K562 (cell line): ENCODE results near the gene NR3C2. TPM values are rescaled to one million over a fixed set of nuclear protein-coding genes. Genes with fewer than 3 reads are reported as not detected.

Experiments used
- ATAC-seq: fragments of 200-7000 bp; cut with Tn5 transposase; 3 replicates; pipeline ENCODE4 v1.9.1; 2020; ENCODE audit warnings: moderate library complexity
- BruUV-seq: library from RNA; stranded (reverse); fragments of 400-500 nt; replicated peaks from 2 replicates; lab custom pipeline; 2021; lab: Mats Ljungman, UMichigan
- CTCF ChIA-PET: fragments of 300-600 bp; formaldehyde crosslinking; extraction: SDS; loops from one replicate; lab custom pipeline; 2021; ENCODE audit warnings: low intra/inter-chr PET ratio; lab: Yijun Ruan, JAX
- POLR2A ChIA-PET: fragments of 300-600, 350-650 bp; sonication (Branson Sonifier 250); formaldehyde crosslinking; extraction: SDS; loops from one replicate; lab custom pipeline; 2021; ENCODE audit warnings: antibody characterized with exemption, inconsistent platforms; lab: Yijun Ruan, JAX
- DNase-seq, 4 experiments: peaks; one replicate each; pipeline versions ENCODE4 v3.0.0 to v3.0.0-alpha.2; 2011 to 2018; ENCODE audit warnings: low spot score in 3 of 4, mixed read lengths in 3 of 4; ENCODE audit errors: extremely low read depth in 1 of 4
- FAIRE-seq: peaks from 2 replicates; lab custom pipeline; 2011; peaks lifted over from hg19 to GRCh38; lab: Jason Lieb, UNC
- H2AFZ ChIP-seq: 2 replicates; pipeline ENCODE4 v1.6.0; 2011; ENCODE audit warnings: low read depth, low read length, control low read depth, inconsistent platforms
- H3K27ac ChIP-seq: fragments of 200-600 bp; 3 replicates; pipeline ENCODE4 v1.8.0; 2011; ENCODE audit warnings: low read depth, mild to moderate bottlenecking, control low read depth, inconsistent platforms, low read length, moderate library complexity, mixed read lengths; ENCODE audit errors: extremely low read depth
- H3K27me3 ChIP-seq, 2 experiments: fragments of 300-600 bp in 1 of 2; 2 replicates in 1 of 2; 3 replicates in 1 of 2; pipeline versions ENCODE4 v1.6.0 to v1.8.0; 2011; ENCODE audit warnings: inconsistent platforms in 2 of 2, low read length in 2 of 2, mild to moderate bottlenecking in 1 of 2, mixed read lengths in 1 of 2, moderate library complexity in 1 of 2; ENCODE audit not compliant: control insufficient read depth in 2 of 2, insufficient read depth in 2 of 2
- H3K36me3 ChIP-seq: fragments of 300-600 bp; 3 replicates; pipeline ENCODE4 v1.8.0; 2011; ENCODE audit warnings: mild to moderate bottlenecking, low read length, inconsistent platforms; ENCODE audit not compliant: control insufficient read depth, insufficient read depth
- H3K4me1 ChIP-seq, 2 experiments: fragments of 200-600 bp in 1 of 2; replicated peaks in 1 of 2; 2 replicates in 1 of 2; 3 replicates in 1 of 2; pipeline versions ENCODE4 v1.5.1 to v1.8.0; 2011; ENCODE audit warnings: inconsistent platforms in 2 of 2, low read length in 2 of 2, mild to moderate bottlenecking in 1 of 2, mixed read lengths in 1 of 2, moderate library complexity in 1 of 2; ENCODE audit not compliant: control insufficient read depth in 2 of 2, insufficient read depth in 2 of 2
- H3K4me2 ChIP-seq: 2 replicates; pipeline ENCODE4 v1.6.1; 2011; ENCODE audit warnings: low read length, control low read depth, inconsistent platforms, mixed read lengths; ENCODE audit not compliant: insufficient read depth
- H3K4me3 ChIP-seq: fragments of 200-600 bp; sonication (generic), shearing (Covaris generic); 2 replicates; pipeline ENCODE4 v1.5.1; 2016; ENCODE audit warnings: control low read depth, inconsistent platforms
- H3K79me2 ChIP-seq: fragments of 200-600 bp; 3 replicates; pipeline ENCODE4 v1.8.0; 2011; ENCODE audit warnings: low read length, inconsistent platforms; ENCODE audit not compliant: control insufficient read depth, insufficient read depth
- H3K9ac ChIP-seq, 2 experiments: 2 replicates each; pipeline versions ENCODE4 v1.6.0 to v1.6.1; 2011; ENCODE audit warnings: low read depth in 2 of 2, low read length in 2 of 2, control low read depth in 1 of 2, inconsistent platforms in 1 of 2, mild to moderate bottlenecking in 1 of 2, mixed read lengths in 1 of 2; ENCODE audit not compliant: insufficient read depth in 1 of 2
- H3K9me1 ChIP-seq: one replicate; pipeline ENCODE4 v1.6.0; 2011; ENCODE audit warnings: inconsistent platforms, mild to moderate bottlenecking, low read length, moderate library complexity; ENCODE audit not compliant: control insufficient read depth, insufficient read depth
- H3K9me3 ChIP-seq: replicated peaks from 2 replicates; pipeline ENCODE4 v1.5.1; 2011; ENCODE audit warnings: low read depth, low read length, inconsistent platforms; ENCODE audit not compliant: control insufficient read depth, insufficient read depth
- H4K20me1 ChIP-seq: replicated peaks from 2 replicates; pipeline ENCODE4 v1.6.1; 2011; ENCODE audit warnings: low read length, inconsistent platforms, mixed read lengths; ENCODE audit not compliant: control insufficient read depth, insufficient read depth
- NCOA1 ChIP-seq: fragments of 450-650 bp; IDR thresholded peaks from 2 replicates; pipeline ENCODE4 v1.6.1; 2016; ENCODE audit warnings: low read depth
- NCOA4 ChIP-seq: fragments of 450-650 bp; IDR thresholded peaks from 2 replicates; pipeline ENCODE4 v1.6.1; 2018; ENCODE audit warnings: mild to moderate bottlenecking; ENCODE audit not compliant: partially characterized antibody
- NR0B1 ChIP-seq: fragments of 450-650 bp; IDR thresholded peaks from one replicate; pipeline ENCODE4 v1.6.1; 2018; ENCODE audit warnings: mild to moderate bottlenecking, moderate library complexity; ENCODE audit not compliant: partially characterized antibody
- POLR3A ChIP-seq: IDR thresholded peaks from 2 replicates; pipeline ENCODE4 v1.6.1; 2011; ENCODE audit warnings: borderline replicate concordance, mild to moderate bottlenecking, moderate library complexity; ENCODE audit not compliant: insufficient read length, insufficient read depth; ENCODE audit errors: extremely low read depth
- WGBS: fragments of 100-300 bp; shearing (Covaris generic); methylation state at CpG from one replicate; pipeline ENCODE4 v1.1.6; 2016; ENCODE audit warnings: low coverage, mixed read lengths; ENCODE audit not compliant: insufficient coverage; ENCODE audit errors: missing lambda C conversion rate; 5-methylcytosine and 5-hydroxymethylcytosine counted together
- in situ Hi-C: fragments of 300-500 bp; cut with MboI; formaldehyde crosslinking; loops from 4 replicates; pipeline ENCODE4 v1.15.0; 2018; ENCODE audit warnings: inconsistent platforms, mixed read lengths
- intact Hi-C: fragments of 100-400 bp; cut with micrococcal nuclease; formaldehyde crosslinking; loops from 2 replicates; pipeline ENCODE4 v1.14.2; 2022
- polyA plus RNA-seq, 8 experiments: library from polyadenylated mRNA; depleted of rRNA in 4 of 8; stranded (reverse) in 5 of 8; unstranded in 3 of 8; fragments of >200 nt; fragmentation: Nextera tagmentation in 2 of 8; fragmentation: Illumina TruSeq in 1 of 8; extraction: Ambion mirVana in 2 of 8; extraction: Trizol in 1 of 8; gene quantifications; 2 replicates each; pipeline versions ENCODE4 v1.2.1 to v1.2.3, GENCODE V29; 2011 to 2014; ENCODE audit warnings: inconsistent platforms in 1 of 8, missing spikeins in 1 of 8
- total RNA-seq, 7 experiments: library from RNA; depleted of rRNA in 6 of 7; stranded (reverse); fragments of >200 nt in 6 of 7; fragmentation: Illumina TruSeq in 2 of 7; extraction: Trizol in 2 of 7; gene quantifications; 2 replicates each; pipeline versions ENCODE4 v1.2.1 to v1.2.3, GENCODE V29; 2011 to 2021; ENCODE audit warnings: low replicate concordance in 1 of 7
- TF ChIP-seq, protein P1 (sequence below): sonication (generic); formaldehyde crosslinking; IDR thresholded peaks from 2 replicates; pipeline ENCODE4 v1.8.1; 2023; ENCODE audit warnings: mild to moderate bottlenecking, missing genetic modification reagents
- TF ChIP-seq, protein P2 (sequence below): fragments of 250-450 bp; sonication (Bioruptor Pico); IDR thresholded peaks from 2 replicates; pipeline ENCODE4 v1.6.1; 2021; ENCODE audit warnings: mild to moderate bottlenecking

NR3C2 gene
- total and polyA plus RNA-seq, 9 of the 15 experiments (the other 6 are each of a cell fraction or from before 2014, with no cell fraction given), result 0.01 to 0.28 (median 0.16) TPM; not detected in 2

GRCh38 chr4:148079961-148080360 lies 362.3 kb downstream of the NR3C2 start:
- no peak overlapping the region for H2AFZ ChIP-seq
- no peaks in the 10 kb centered on the region for H3K36me3 ChIP-seq
- ATAC-seq (no peak), DNase-seq (no peak), FAIRE-seq (no peak)
- H3K79me2 ChIP-seq, result no peaks in the 10 kb centered on the region
- H3K4me3 ChIP-seq, result no peak overlapping the region
- TF ChIP-seq, protein P1, sequence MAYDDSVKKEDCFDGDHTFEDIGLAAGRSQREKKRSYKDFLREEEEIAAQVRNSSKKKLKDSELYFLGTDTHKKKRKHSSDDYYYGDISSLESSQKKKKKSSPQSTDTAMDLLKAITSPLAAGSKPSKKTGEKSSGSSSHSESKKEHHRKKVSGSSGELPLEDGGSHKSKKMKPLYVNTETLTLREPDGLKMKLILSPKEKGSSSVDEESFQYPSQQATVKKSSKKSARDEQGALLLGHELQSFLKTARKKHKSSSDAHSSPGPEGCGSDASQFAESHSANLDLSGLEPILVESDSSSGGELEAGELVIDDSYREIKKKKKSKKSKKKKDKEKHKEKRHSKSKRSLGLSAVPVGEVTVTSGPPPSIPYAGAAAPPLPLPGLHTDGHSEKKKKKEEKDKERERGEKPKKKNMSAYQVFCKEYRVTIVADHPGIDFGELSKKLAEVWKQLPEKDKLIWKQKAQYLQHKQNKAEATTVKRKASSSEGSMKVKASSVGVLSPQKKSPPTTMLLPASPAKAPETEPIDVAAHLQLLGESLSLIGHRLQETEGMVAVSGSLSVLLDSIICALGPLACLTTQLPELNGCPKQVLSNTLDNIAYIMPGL, result no peak
- TF ChIP-seq, protein P2, sequence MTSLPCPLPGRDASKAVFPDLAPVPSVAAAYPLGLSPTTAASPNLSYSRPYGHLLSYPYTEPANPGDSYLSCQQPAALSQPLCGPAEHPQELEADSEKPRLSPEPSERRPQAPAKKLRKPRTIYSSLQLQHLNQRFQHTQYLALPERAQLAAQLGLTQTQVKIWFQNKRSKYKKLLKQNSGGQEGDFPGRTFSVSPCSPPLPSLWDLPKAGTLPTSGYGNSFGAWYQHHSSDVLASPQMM (CRISPR knock-in tag), result no peak
- no peak for TF ChIP-seq POLR3A
- TF ChIP-seq NCOA4, result no peak
- no peak for TF ChIP-seq NCOA1
- TF ChIP-seq NR0B1, result no peak
- no peak overlapping the region for H3K4me2 ChIP-seq
- H3K9ac ChIP-seq, result no peak overlapping the region
- H3K9me3 ChIP-seq, result no peaks in the 10 kb centered on the region
- no peaks in the 10 kb centered on the region for H3K9me1 ChIP-seq
- in situ Hi-C loops (no loop called here), intact Hi-C loops (no loop called here)
- no TSS peak for BruUV-seq
- H3K4me1 ChIP-seq, result no peaks in the 10 kb centered on the region
- POLR2A ChIA-PET, result no interaction called here
- H3K27me3 ChIP-seq, result 0 out of 5 replicates have a peak, but pooled peaks cover 0 to 6% of the 10 kb centered on the region in 2 experiments
- H4K20me1 ChIP-seq, result no peaks in the 10 kb centered on the region
- no peak overlapping the region for H3K27ac ChIP-seq
- CTCF ChIA-PET, result no interaction called here
- WGBS, result 0% methylated on average over 6 of the region's 7 CpGs
